IMR-90 (cell line): Measurements from ENCODE around the gene IL6ST. TPM values are rescaled to one million over a fixed set of nuclear protein-coding genes. Genes with fewer than 3 reads are reported as not detected.

Experiments
- ATAC-seq: fragments of 200-7000 bp; cut with Tn5 transposase; 2 replicates; pipeline ENCODE4 v1.9.1; 2020; ENCODE audit warnings: low read depth, mild to moderate bottlenecking, moderate library complexity
- BruUV-seq: library from RNA; stranded (reverse); fragments of 400-500 nt; replicated peaks from 2 replicates; lab custom pipeline; 2021; lab: Mats Ljungman, UMichigan
- CTCF ChIA-PET: fragments of 300-600 bp; formaldehyde crosslinking; extraction: SDS; loops from one replicate; lab custom pipeline; 2021; ENCODE audit warnings: antibody characterized with exemption; lab: Yijun Ruan, JAX
- POLR2A ChIA-PET: fragments of 300-600 bp; sonication (Branson Sonifier 250); formaldehyde crosslinking; loops from one replicate; lab custom pipeline; 2022; ENCODE audit warnings: antibody characterized with exemption; ENCODE audit not compliant: unreplicated experiment; lab: Charles Lee
- DNase-seq: peaks from one replicate; pipeline ENCODE4 v3.0.0; 2013
- H2AFZ ChIP-seq: replicated peaks from 2 replicates; pipeline ENCODE3; 2013; ENCODE audit warnings: low read length, mild to moderate bottlenecking; ENCODE audit not compliant: poor library complexity
- H2AK5ac ChIP-seq: 2 replicates; pipeline ENCODE4 v1.6.1; 2013; ENCODE audit warnings: low read depth, low read length, inconsistent platforms
- H2AK9ac ChIP-seq: replicated peaks from 2 replicates; pipeline ENCODE3; 2013; ENCODE audit warnings: mild to moderate bottlenecking, low read depth, low read length, moderate library complexity; ENCODE audit not compliant: poor library complexity
- H2BK120ac ChIP-seq: 2 replicates; pipeline ENCODE4 v1.6.1; 2013; ENCODE audit warnings: low read depth, low read length, inconsistent platforms
- H2BK15ac ChIP-seq: 3 replicates; pipeline ENCODE4 v1.6.1; 2013; ENCODE audit warnings: low read depth, low read length, inconsistent platforms
- H2BK20ac ChIP-seq: 2 replicates; pipeline ENCODE4 v1.6.1; 2013; ENCODE audit warnings: low read depth, mild to moderate bottlenecking, inconsistent platforms, low read length, moderate library complexity
- H2BK5ac ChIP-seq: 2 replicates; pipeline ENCODE4 v1.6.1; 2013; ENCODE audit warnings: mild to moderate bottlenecking, low read depth, low read length, inconsistent platforms; ENCODE audit not compliant: poor library complexity, severe bottlenecking
- H3K14ac ChIP-seq: replicated peaks from 2 replicates; pipeline ENCODE4 v1.6.1; 2013; ENCODE audit warnings: low read depth, low read length, inconsistent platforms
- H3K18ac ChIP-seq: 2 replicates; pipeline ENCODE4 v1.6.1; 2013; ENCODE audit warnings: low read depth, low read length, control low read depth
- H3K23ac ChIP-seq: 2 replicates; pipeline ENCODE4 v1.6.1; 2013; ENCODE audit warnings: low read depth, low read length, inconsistent platforms
- H3K27ac ChIP-seq: 2 replicates; pipeline ENCODE4 v1.5.1; 2013; ENCODE audit warnings: mild to moderate bottlenecking, control low read depth, low read length; ENCODE audit not compliant: insufficient read depth
- H3K27me3 ChIP-seq: 2 replicates; pipeline ENCODE4 v1.6.1; 2013; ENCODE audit warnings: low read length; ENCODE audit not compliant: control insufficient read depth, insufficient read depth
- H3K36me3 ChIP-seq: 2 replicates; pipeline ENCODE4 v1.6.1; 2013; ENCODE audit warnings: low read length, mixed read lengths; ENCODE audit not compliant: control insufficient read depth, insufficient read depth
- H3K4ac ChIP-seq: 2 replicates; pipeline ENCODE4 v1.6.1; 2013; ENCODE audit warnings: low read depth, low read length, inconsistent platforms
- H3K4me1 ChIP-seq: 2 replicates; pipeline ENCODE4 v1.6.1; 2013; ENCODE audit warnings: low read length, mixed read lengths; ENCODE audit not compliant: control insufficient read depth, insufficient read depth
- H3K4me2 ChIP-seq: 2 replicates; pipeline ENCODE4 v1.6.1; 2013; ENCODE audit warnings: low read depth, mild to moderate bottlenecking, control low read depth, low read length, moderate library complexity
- H3K4me3 ChIP-seq: 2 replicates; pipeline ENCODE4 v1.5.1; 2013; ENCODE audit warnings: low read depth, mild to moderate bottlenecking, control low read depth, low read length, moderate library complexity; ENCODE audit not compliant: insufficient read depth
- H3K56ac ChIP-seq: 2 replicates; pipeline ENCODE4 v1.6.1; 2013; ENCODE audit warnings: low read length, inconsistent platforms; ENCODE audit not compliant: insufficient read depth; ENCODE audit errors: extremely low read depth
- H3K79me1 ChIP-seq, 2 experiments: 2 replicates each; pipeline ENCODE4 v1.6.1; 2013; ENCODE audit warnings: low read length in 2 of 2, inconsistent platforms in 1 of 2, low read depth in 1 of 2
- H3K9ac ChIP-seq: 2 replicates; pipeline ENCODE4 v1.6.1; 2013; ENCODE audit warnings: low read depth, low read length, control low read depth
- H3K9me1 ChIP-seq: 2 replicates; pipeline ENCODE4 v1.6.1; 2013; ENCODE audit warnings: low read length, inconsistent platforms; ENCODE audit not compliant: insufficient read depth
- H3K9me3 ChIP-seq: 2 replicates; pipeline ENCODE4 v1.6.1; 2013; ENCODE audit warnings: low read length; ENCODE audit not compliant: control insufficient read depth, insufficient read depth
- H4K20me1 ChIP-seq: 2 replicates; pipeline ENCODE4 v1.6.1; 2013; ENCODE audit warnings: low read length, inconsistent platforms; ENCODE audit not compliant: insufficient read depth
- H4K5ac ChIP-seq: 2 replicates; pipeline ENCODE4 v1.6.1; 2013; ENCODE audit warnings: mild to moderate bottlenecking, low read depth, low read length, control low read depth
- H4K8ac ChIP-seq, 2 experiments: 2 replicates each; pipeline ENCODE4 v1.6.1; 2013; ENCODE audit warnings: low read depth in 2 of 2, low read length in 2 of 2, control low read depth in 1 of 2, inconsistent platforms in 1 of 2
- H4K91ac ChIP-seq: 2 replicates; pipeline ENCODE4 v1.6.1; 2013; ENCODE audit warnings: low read depth, low read length, inconsistent platforms; ENCODE audit not compliant: insufficient read depth
- BHLHE40 ChIP-seq: fragments of 150-350 bp; IDR thresholded peaks from 2 replicates; pipeline ENCODE4 v1.6.1; 2016; ENCODE audit warnings: mild to moderate bottlenecking, low read depth, low read length
- CHD1 ChIP-seq: IDR thresholded peaks from 2 replicates; pipeline ENCODE4 v1.6.1; 2012; ENCODE audit warnings: low read depth, low read length, improper control_type of control experiment
- FOS ChIP-seq: fragments of 150-350 bp; IDR thresholded peaks from 2 replicates; pipeline ENCODE4 v1.6.1; 2016; ENCODE audit warnings: low read depth, low read length
- MAZ ChIP-seq: IDR thresholded peaks from 2 replicates; pipeline ENCODE4 v1.6.1; 2012; ENCODE audit warnings: low read depth, mild to moderate bottlenecking, low read length, improper control_type of control experiment, moderate library complexity, borderline replicate concordance
- MXI1 ChIP-seq: IDR thresholded peaks from 2 replicates; pipeline ENCODE4 v1.6.1; 2012; ENCODE audit warnings: low read depth, mild to moderate bottlenecking, low read length, moderate library complexity, borderline replicate concordance
- NFE2L2 ChIP-seq: fragments of 150-350 bp; IDR thresholded peaks from 2 replicates; pipeline ENCODE4 v1.6.1; 2016; ENCODE audit warnings: low read depth, mild to moderate bottlenecking, low read length
- POLR2A ChIP-seq: IDR thresholded peaks from 2 replicates; pipeline ENCODE4 v1.6.1; 2012; ENCODE audit warnings: mild to moderate bottlenecking, low read depth, low read length
- RAD21 ChIP-seq: IDR thresholded peaks from 2 replicates; pipeline ENCODE4 v1.6.1; 2012; ENCODE audit warnings: low read length, improper control_type of control experiment
- RCOR1 ChIP-seq: IDR thresholded peaks from 2 replicates; pipeline ENCODE4 v1.6.1; 2012; ENCODE audit warnings: mild to moderate bottlenecking, low read length, improper control_type of control experiment; ENCODE audit not compliant: insufficient replicate concordance
- RFX5 ChIP-seq: IDR thresholded peaks from 2 replicates; pipeline ENCODE4 v1.8.0; 2012; ENCODE audit warnings: low read depth, mild to moderate bottlenecking, low read length, moderate library complexity
- SMC3 ChIP-seq: fragments of 150-350 bp; IDR thresholded peaks from 2 replicates; pipeline ENCODE4 v1.6.1; 2016; ENCODE audit warnings: low read depth, mild to moderate bottlenecking, antibody characterized with exemption, low read length, moderate library complexity
- WGBS, 2 experiments: methylation state at CpG; one replicate each; pipeline versions ENCODE4 v1.1.5 to v1.1.7; 2013; ENCODE audit warnings: missing lambda C conversion rate in 2 of 2; ENCODE audit not compliant: insufficient read length in 1 of 2; ENCODE audit errors: extremely low coverage in 2 of 2; 5-methylcytosine and 5-hydroxymethylcytosine counted together
- dilution Hi-C: fragments of 300-500 bp; cut with HindIII; formaldehyde crosslinking; loops from one replicate; pipeline ENCODE4 v1.14.3; 2018; ENCODE audit warnings: low sequenced_read_pairs; ENCODE audit not compliant: unreplicated experiment
- in situ Hi-C: fragments of 300-500 bp; cut with MboI; formaldehyde crosslinking; loops from 3 replicates; pipeline ENCODE4 v1.14.3; 2019; ENCODE audit warnings: low sequenced_read_pairs, inconsistent platforms, mixed read lengths
- intact Hi-C: fragments of 100-400 bp; cut with micrococcal nuclease; formaldehyde crosslinking; loops from 2 replicates; pipeline ENCODE4 v1.10.0; 2022
- polyA plus RNA-seq, 3 experiments: library from polyadenylated mRNA; depleted of rRNA; stranded (reverse); fragments of >200 nt; gene quantifications; 2 replicates each; pipeline ENCODE4 v1.2.3, GENCODE V29; 2012; ENCODE audit warnings: low replicate concordance in 1 of 3
- total RNA-seq: library from RNA; depleted of rRNA; stranded (reverse); fragments of >200 nt; gene quantifications from 2 replicates; pipeline ENCODE4 v1.2.3, GENCODE V29; 2012
- TF ChIP-seq, protein P1 (sequence below): conservative IDR thresholded peaks from 2 replicates; pipeline ENCODE4 v1.5.1; 2012; ENCODE audit warnings: mild to moderate bottlenecking, low read depth, low read length, improper control_type of control experiment
- TF ChIP-seq, protein P2 (sequence below): fragments of 150-350 bp; IDR thresholded peaks from 2 replicates; pipeline ENCODE4 v1.6.1; 2016; ENCODE audit warnings: low read depth, mild to moderate bottlenecking, low read length, moderate library complexity, borderline replicate concordance

IL6ST gene
- total and polyA plus RNA-seq, 2 of the 4 experiments (the other 2 are of a cell fraction) = 90.6 to 506 TPM

DNA sequence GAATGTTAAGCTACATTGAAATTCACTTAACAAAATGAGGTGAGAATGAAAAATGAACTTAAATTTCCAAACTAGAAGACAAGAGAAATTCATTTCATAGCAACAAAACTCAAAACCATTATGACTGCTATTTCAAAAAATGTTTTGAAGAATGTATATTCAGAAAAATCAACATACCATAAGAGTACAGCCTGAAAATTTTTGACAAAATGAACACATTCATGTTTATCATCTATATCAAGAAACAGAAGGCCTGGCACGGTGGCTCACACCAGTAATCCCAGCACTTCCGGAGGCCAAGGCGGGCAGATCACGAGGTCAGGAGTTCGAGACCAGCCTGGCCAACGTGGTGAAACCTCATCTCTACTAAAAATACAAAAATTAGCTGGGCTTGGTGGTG, 4.2 kb upstream of the IL6ST start:
- H3K4me1 ChIP-seq = peaks cover 7% of the 10 kb centered on the region
- no TSS peak for BruUV-seq
- in situ Hi-C loops (no loop called here), intact Hi-C loops (loop anchor here (5.0 kb wide), 1 partner anchor 53 kb away; no protein-coding TSS in a partner anchor), dilution Hi-C loops (no loop called here)
- no peak overlapping the region for H2BK20ac ChIP-seq
- H4K5ac ChIP-seq = no peak overlapping the region
- no peak overlapping the region for H4K8ac ChIP-seq
- no peak overlapping the region for H3K27ac ChIP-seq
- no peak overlapping the region for H2BK15ac ChIP-seq
- WGBS, 2 experiments = 70% methylated on average over 2 of the region's 6 CpGs; no CpG with 5 or more reads in 1 of the 2 experiments
- no peak overlapping the region for H3K23ac ChIP-seq
- no peak overlapping the region for H2AK5ac ChIP-seq
- H4K91ac ChIP-seq = no peak overlapping the region
- no peak overlapping the region for H2BK120ac ChIP-seq
- H4K20me1 ChIP-seq = no peaks in the 10 kb centered on the region
- no peaks in the 10 kb centered on the region for H3K27me3 ChIP-seq
- no peak overlapping the region for H3K56ac ChIP-seq
- H3K9me1 ChIP-seq = 0 out of 2 replicates have a peak, but pooled peaks cover 2% of the 10 kb centered on the region
- H2BK5ac ChIP-seq = no peak overlapping the region
- no peaks in the 10 kb centered on the region for H3K36me3 ChIP-seq
- H3K4me2 ChIP-seq = no peak overlapping the region
- ChIA-PET CTCF (no interaction called here), POLR2A (no interaction called here)
- no peak overlapping the region for H2AK9ac ChIP-seq
- H3K79me1 ChIP-seq = peaks cover 13 to 25% of the 10 kb centered on the region in 2 experiments
- H3K14ac ChIP-seq = no peak overlapping the region
- H3K4ac ChIP-seq = no peak overlapping the region
- no peak overlapping the region for H2AFZ ChIP-seq
- H3K9me3 ChIP-seq = 0 out of 2 replicates have a peak, but pooled peaks cover 2% of the 10 kb centered on the region
- H3K4me3 ChIP-seq = no peak overlapping the region
- no peak overlapping the region for H3K9ac ChIP-seq
- H3K18ac ChIP-seq = no peak overlapping the region
- TF ChIP-seq RFX5 (no peak), SMC3 (no peak), CHD1 (no peak), FOS (no peak), RAD21 (no peak), NFE2L2 (no peak), RCOR1 (no peak), POLR2A (no peak), BHLHE40 (no peak), MXI1 (no peak), MAZ (no peak)
- TF ChIP-seq, protein P1, sequence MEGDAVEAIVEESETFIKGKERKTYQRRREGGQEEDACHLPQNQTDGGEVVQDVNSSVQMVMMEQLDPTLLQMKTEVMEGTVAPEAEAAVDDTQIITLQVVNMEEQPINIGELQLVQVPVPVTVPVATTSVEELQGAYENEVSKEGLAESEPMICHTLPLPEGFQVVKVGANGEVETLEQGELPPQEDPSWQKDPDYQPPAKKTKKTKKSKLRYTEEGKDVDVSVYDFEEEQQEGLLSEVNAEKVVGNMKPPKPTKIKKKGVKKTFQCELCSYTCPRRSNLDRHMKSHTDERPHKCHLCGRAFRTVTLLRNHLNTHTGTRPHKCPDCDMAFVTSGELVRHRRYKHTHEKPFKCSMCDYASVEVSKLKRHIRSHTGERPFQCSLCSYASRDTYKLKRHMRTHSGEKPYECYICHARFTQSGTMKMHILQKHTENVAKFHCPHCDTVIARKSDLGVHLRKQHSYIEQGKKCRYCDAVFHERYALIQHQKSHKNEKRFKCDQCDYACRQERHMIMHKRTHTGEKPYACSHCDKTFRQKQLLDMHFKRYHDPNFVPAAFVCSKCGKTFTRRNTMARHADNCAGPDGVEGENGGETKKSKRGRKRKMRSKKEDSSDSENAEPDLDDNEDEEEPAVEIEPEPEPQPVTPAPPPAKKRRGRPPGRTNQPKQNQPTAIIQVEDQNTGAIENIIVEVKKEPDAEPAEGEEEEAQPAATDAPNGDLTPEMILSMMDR = no peak
- TF ChIP-seq, protein P2, sequence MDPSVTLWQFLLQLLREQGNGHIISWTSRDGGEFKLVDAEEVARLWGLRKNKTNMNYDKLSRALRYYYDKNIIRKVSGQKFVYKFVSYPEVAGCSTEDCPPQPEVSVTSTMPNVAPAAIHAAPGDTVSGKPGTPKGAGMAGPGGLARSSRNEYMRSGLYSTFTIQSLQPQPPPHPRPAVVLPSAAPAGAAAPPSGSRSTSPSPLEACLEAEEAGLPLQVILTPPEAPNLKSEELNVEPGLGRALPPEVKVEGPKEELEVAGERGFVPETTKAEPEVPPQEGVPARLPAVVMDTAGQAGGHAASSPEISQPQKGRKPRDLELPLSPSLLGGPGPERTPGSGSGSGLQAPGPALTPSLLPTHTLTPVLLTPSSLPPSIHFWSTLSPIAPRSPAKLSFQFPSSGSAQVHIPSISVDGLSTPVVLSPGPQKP = no peak
- no peak for ATAC-seq
- no peak for DNase-seq
